WTC11 (cell line): ENCODE results near the gene ZCCHC9. TPM values are rescaled to one million over a fixed set of nuclear protein-coding genes. Genes with fewer than 3 reads are reported as not detected.

Experiments used
- ATAC-seq: fragments of 200-7000 bp; cut with Tn5 transposase; 2 replicates; pipeline ENCODE4 v1.10.0; 2021; ENCODE audit warnings: mild to moderate bottlenecking, moderate library complexity
- CTCF ChIA-PET: fragments of 300-600 bp; sonication (Branson Sonifier 250); formaldehyde crosslinking; loops from one replicate; lab custom pipeline; 2021; ENCODE audit warnings: antibody characterized with exemption; lab: Charles Lee
- POLR2A ChIA-PET: fragments of 350-600 bp; sonication (Branson Sonifier 250); formaldehyde crosslinking; loops from one replicate; lab custom pipeline; 2021; ENCODE audit warnings: antibody characterized with exemption; lab: Charles Lee
- DNase-seq: peaks from one replicate; pipeline ENCODE4 v3.0.0; 2021; ENCODE audit warnings: low spot score
- H3K27ac Mint-ChIP-seq: 2 replicates; pipeline ENCODE4 v1.8.0; 2021; ENCODE audit warnings: mixed read lengths
- H3K27me3 Mint-ChIP-seq: 2 replicates; pipeline ENCODE4 v1.8.0; 2021; ENCODE audit warnings: low read depth, mild to moderate bottlenecking, moderate library complexity, mixed read lengths
- H3K36me3 Mint-ChIP-seq: 2 replicates; pipeline ENCODE4 v1.8.0; 2021; ENCODE audit warnings: mixed read lengths
- H3K4me1 Mint-ChIP-seq: 2 replicates; pipeline ENCODE4 v1.8.0; 2022; ENCODE audit warnings: mixed read lengths
- H3K4me3 Mint-ChIP-seq: 2 replicates; pipeline ENCODE4 v1.8.0; 2021; ENCODE audit warnings: mild to moderate bottlenecking, moderate library complexity, mixed read lengths
- H3K9me3 Mint-ChIP-seq: 2 replicates; pipeline ENCODE4 v1.8.0; 2021; ENCODE audit warnings: mixed read lengths
- ATF2 ChIP-seq: sonication (generic); formaldehyde crosslinking; IDR thresholded peaks from 2 replicates; pipeline ENCODE4 v1.8.1; 2022; ENCODE audit warnings: low read depth, missing genetic modification reagents, borderline replicate concordance
- EMX1 ChIP-seq: fragments of 250-450 bp; sonication (Bioruptor Pico); IDR thresholded peaks from 2 replicates; pipeline ENCODE4 v1.8.0; 2021; ENCODE audit warnings: mild to moderate bottlenecking
- ESRRA ChIP-seq: sonication (generic); formaldehyde crosslinking; IDR thresholded peaks from 2 replicates; pipeline ENCODE4 v1.8.1; 2022; ENCODE audit warnings: mild to moderate bottlenecking, missing genetic modification reagents, borderline replicate concordance
- NFE2L1 ChIP-seq: sonication (generic); formaldehyde crosslinking; IDR thresholded peaks from 2 replicates; pipeline ENCODE4 v1.8.1; 2023; ENCODE audit warnings: missing genetic modification reagents
- NR3C1 ChIP-seq: sonication (generic); formaldehyde crosslinking; conservative IDR thresholded peaks from 2 replicates; pipeline ENCODE4 v1.8.1; 2023; ENCODE audit warnings: low read depth, mild to moderate bottlenecking, missing genetic modification reagents
- PRDM15 ChIP-seq: sonication (generic); formaldehyde crosslinking; IDR thresholded peaks from 2 replicates; pipeline ENCODE4 v1.8.0; 2022; ENCODE audit warnings: missing genetic modification reagents
- ZBTB21 ChIP-seq: sonication (generic); formaldehyde crosslinking; IDR thresholded peaks from 2 replicates; pipeline ENCODE4 v1.8.1; 2023; ENCODE audit warnings: mild to moderate bottlenecking, missing genetic modification reagents, borderline replicate concordance
- ZNF138 ChIP-seq: sonication (generic); formaldehyde crosslinking; conservative IDR thresholded peaks from 2 replicates; pipeline ENCODE4 v1.8.1; 2022; ENCODE audit warnings: mild to moderate bottlenecking, moderate library complexity, missing genetic modification reagents
- ZNF512 ChIP-seq: sonication (generic); formaldehyde crosslinking; IDR thresholded peaks from 2 replicates; pipeline ENCODE4 v1.8.1; 2022; ENCODE audit warnings: missing genetic modification reagents, borderline replicate concordance
- ZNF532 ChIP-seq: fragments of 250-450 bp; sonication (Bioruptor Pico); IDR thresholded peaks from 2 replicates; pipeline ENCODE4 v1.9.0; 2021; ENCODE audit warnings: mild to moderate bottlenecking, borderline replicate concordance
- total RNA-seq: library from RNA; stranded (reverse); gene quantifications from 3 replicates; pipeline ENCODE4 v1.2.3, GENCODE V29; 2021
- TF ChIP-seq, protein P1 (sequence below): sonication (generic); formaldehyde crosslinking; IDR thresholded peaks from 2 replicates; pipeline ENCODE4 v1.8.1; 2023; ENCODE audit warnings: mild to moderate bottlenecking, missing genetic modification reagents, moderate library complexity
- TF ChIP-seq, protein P2 (sequence below): sonication (generic); formaldehyde crosslinking; IDR thresholded peaks from 2 replicates; pipeline ENCODE4 v1.8.1; 2023; ENCODE audit warnings: mild to moderate bottlenecking, missing genetic modification reagents, borderline replicate concordance
- TF ChIP-seq, protein P3 (sequence below): sonication (generic); formaldehyde crosslinking; conservative IDR thresholded peaks from 2 replicates; pipeline ENCODE4 v1.8.1; 2023; ENCODE audit warnings: mild to moderate bottlenecking, low read depth, missing genetic modification reagents, moderate library complexity

The ZCCHC9 gene
- total RNA-seq, 1 experiment from 2014 or later = 30.8 TPM

DNA sequence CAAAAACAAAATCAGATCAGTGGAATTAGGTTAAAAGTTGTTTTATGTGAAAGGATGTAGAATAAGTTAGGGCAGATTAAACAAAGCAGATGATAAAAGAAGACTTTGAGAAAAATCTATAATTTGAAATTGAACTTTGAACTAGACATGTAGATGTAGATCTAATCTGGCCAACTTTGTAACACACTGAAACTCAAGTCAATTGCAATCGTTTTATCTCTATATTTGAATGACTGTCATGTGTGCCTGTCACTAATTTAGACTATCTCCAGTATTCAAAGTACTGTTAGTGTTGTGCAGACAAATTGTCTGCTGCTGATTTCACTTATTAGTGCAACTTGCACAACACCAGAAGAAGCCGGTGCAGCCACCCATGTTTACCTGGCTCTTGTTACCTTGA is 52.7 kb downstream of the ZCCHC9 start (continued):
- TF ChIP-seq NFE2L1 (CRISPR knock-in tag) (no peak), ESRRA (CRISPR knock-in tag) (no peak), NR3C1 (CRISPR knock-in tag) (no peak)
- TF ChIP-seq, protein P1, sequence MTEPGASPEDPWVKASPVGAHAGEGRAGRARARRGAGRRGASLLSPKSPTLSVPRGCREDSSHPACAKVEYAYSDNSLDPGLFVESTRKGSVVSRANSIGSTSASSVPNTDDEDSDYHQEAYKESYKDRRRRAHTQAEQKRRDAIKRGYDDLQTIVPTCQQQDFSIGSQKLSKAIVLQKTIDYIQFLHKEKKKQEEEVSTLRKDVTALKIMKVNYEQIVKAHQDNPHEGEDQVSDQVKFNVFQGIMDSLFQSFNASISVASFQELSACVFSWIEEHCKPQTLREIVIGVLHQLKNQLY (CRISPR knock-in tag) = no peak
- TF ChIP-seq, protein P2, sequence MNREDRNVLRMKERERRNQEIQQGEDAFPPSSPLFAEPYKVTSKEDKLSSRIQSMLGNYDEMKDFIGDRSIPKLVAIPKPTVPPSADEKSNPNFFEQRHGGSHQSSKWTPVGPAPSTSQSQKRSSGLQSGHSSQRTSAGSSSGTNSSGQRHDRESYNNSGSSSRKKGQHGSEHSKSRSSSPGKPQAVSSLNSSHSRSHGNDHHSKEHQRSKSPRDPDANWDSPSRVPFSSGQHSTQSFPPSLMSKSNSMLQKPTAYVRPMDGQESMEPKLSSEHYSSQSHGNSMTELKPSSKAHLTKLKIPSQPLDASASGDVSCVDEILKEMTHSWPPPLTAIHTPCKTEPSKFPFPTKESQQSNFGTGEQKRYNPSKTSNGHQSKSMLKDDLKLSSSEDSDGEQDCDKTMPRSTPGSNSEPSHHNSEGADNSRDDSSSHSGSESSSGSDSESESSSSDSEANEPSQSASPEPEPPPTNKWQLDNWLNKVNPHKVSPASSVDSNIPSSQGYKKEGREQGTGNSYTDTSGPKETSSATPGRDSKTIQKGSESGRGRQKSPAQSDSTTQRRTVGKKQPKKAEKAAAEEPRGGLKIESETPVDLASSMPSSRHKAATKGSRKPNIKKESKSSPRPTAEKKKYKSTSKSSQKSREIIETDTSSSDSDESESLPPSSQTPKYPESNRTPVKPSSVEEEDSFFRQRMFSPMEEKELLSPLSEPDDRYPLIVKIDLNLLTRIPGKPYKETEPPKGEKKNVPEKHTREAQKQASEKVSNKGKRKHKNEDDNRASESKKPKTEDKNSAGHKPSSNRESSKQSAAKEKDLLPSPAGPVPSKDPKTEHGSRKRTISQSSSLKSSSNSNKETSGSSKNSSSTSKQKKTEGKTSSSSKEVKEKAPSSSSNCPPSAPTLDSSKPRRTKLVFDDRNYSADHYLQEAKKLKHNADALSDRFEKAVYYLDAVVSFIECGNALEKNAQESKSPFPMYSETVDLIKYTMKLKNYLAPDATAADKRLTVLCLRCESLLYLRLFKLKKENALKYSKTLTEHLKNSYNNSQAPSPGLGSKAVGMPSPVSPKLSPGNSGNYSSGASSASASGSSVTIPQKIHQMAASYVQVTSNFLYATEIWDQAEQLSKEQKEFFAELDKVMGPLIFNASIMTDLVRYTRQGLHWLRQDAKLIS (CRISPR knock-in tag) = no peak
- TF ChIP-seq, protein P3, sequence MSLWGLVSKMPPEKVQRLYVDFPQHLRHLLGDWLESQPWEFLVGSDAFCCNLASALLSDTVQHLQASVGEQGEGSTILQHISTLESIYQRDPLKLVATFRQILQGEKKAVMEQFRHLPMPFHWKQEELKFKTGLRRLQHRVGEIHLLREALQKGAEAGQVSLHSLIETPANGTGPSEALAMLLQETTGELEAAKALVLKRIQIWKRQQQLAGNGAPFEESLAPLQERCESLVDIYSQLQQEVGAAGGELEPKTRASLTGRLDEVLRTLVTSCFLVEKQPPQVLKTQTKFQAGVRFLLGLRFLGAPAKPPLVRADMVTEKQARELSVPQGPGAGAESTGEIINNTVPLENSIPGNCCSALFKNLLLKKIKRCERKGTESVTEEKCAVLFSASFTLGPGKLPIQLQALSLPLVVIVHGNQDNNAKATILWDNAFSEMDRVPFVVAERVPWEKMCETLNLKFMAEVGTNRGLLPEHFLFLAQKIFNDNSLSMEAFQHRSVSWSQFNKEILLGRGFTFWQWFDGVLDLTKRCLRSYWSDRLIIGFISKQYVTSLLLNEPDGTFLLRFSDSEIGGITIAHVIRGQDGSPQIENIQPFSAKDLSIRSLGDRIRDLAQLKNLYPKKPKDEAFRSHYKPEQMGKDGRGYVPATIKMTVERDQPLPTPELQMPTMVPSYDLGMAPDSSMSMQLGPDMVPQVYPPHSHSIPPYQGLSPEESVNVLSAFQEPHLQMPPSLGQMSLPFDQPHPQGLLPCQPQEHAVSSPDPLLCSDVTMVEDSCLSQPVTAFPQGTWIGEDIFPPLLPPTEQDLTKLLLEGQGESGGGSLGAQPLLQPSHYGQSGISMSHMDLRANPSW = no peak

DNA sequence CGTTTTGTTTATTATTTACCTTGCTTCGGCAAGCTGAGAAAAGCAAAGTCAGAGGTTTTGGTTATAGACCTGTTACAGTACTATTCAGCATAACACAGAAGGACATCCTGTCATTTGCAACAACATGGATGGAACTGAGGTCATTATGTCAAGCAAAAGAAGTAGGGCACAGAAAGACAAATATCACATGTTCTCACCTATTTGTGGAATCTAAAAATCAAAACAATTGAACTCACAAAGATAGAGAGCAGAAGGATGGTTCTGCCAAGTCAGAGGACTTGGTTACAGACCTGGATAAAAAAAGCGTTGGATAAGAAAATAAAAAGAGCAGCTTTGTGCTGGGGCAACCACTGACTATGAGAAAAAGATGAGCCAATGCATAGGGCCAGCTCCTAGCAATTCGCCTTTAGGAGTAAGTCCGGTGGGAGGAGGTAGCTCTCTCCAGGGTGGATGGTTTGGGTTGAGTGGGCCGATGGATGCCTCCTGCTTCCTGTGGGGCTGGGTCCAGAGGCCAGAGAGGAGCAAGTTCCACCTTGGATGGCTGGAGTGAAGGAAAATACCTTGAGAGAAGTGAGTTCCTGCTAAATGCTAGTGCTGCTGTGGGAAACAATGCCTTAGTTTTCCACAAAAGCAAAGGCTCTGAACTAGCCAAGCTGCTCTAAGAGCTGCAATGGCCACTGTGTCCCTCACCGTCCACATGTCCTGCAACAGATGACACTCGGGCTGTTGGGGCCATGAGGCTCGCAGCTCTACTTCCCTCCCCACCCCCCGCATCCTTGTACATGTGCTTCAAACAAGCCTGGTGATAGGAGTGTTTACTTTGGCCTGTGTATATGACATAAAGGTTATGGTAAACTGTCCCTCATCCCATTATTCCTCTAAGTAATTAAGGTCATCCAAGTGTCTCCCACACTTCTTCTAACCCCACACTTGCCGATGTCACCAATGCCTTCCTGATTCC is 54.2 kb downstream of the ZCCHC9 start:
- peaks cover 15% of the 10 kb centered on the region for H3K4me1 Mint-ChIP-seq
- H3K27me3 Mint-ChIP-seq = no peaks in the 10 kb centered on the region
- no peaks in the 10 kb centered on the region for H3K36me3 Mint-ChIP-seq
- ATAC-seq = no peak
- ChIA-PET POLR2A (no interaction called here), CTCF (interaction anchor here (0.8 to 0.9 kb wide), 2 partner anchors 13 to 56 kb away, joined by 3 to 4 read pairs; no protein-coding TSS in a partner anchor)
- no peaks in the 10 kb centered on the region for H3K9me3 Mint-ChIP-seq
- no peak overlapping the region for H3K4me3 Mint-ChIP-seq
- DNase-seq = no peak
- no peak overlapping the region for H3K27ac Mint-ChIP-seq
- TF ChIP-seq ZNF512 (CRISPR knock-in tag) = no peak
- no peak for TF ChIP-seq ZNF532 (CRISPR knock-in tag)
- no peak for TF ChIP-seq EMX1 (CRISPR knock-in tag)
- no peak for TF ChIP-seq ZBTB21 (CRISPR knock-in tag)
- no peak for TF ChIP-seq PRDM15 (CRISPR knock-in tag)
- TF ChIP-seq ATF2 (CRISPR knock-in tag) = no peak
- no peak for TF ChIP-seq ZNF138 (CRISPR knock-in tag)
